Left cardiac atrium (tissue), 4 donors: ENCODE data around the gene NRTN. TPM values are rescaled to one million over a fixed set of nuclear protein-coding genes. Genes with fewer than 3 reads are reported as not detected.
"Not testable (repeated sequence)": the region's sequence is repeated elsewhere in the genome, so short reads cannot be mapped to it uniquely, and the experiment has no call there.

Source experiments
- ATAC-seq, 2 donors: fragments of 200-7000 bp; cut with Tn5 transposase; one replicate each; pipeline ENCODE4 v1.9.1; 2020; ENCODE audit warnings: mild to moderate bottlenecking in 2 of 2, moderate library complexity in 2 of 2
- DNase-seq: peaks from one replicate; pipeline ENCODE4 v3.0.0-alpha.2; 2020
- intact Hi-C, 2 donors: fragments of 100-400 bp; cut with DNase I; formaldehyde crosslinking; loops; one replicate each; pipeline versions ENCODE4 v1.14.1 to v1.15.1; 2022 to 2023
- total RNA-seq, 2 donors: library from RNA; stranded (reverse); fragmentation: NEBNext Ultra II Directional; extraction: Animal tissue kit (Norgen Biotek cat#: 25700); gene quantifications; one replicate each; pipeline ENCODE4 v1.2.1, GENCODE V29; 2021
- donor health status: DM: no; HTN: yes; CAD: no.
- donor health status: DM: no; HTN: yes; CAD: no; lungs with severe emphysema.
- donor health status: DM: yes; HTN: yes; CAD: no.
- donor health status: Dilated cardiomyopathy.

Gene NRTN
- total RNA-seq, 2 donors from 2014 or later: 28.7 to 29.6 TPM

GRCh38 chr19:5851302-5851701, 46.4 kb downstream of the NRTN start, which contains the start of gene FUT3:
Gene FUT3 (minus strand): TSS chr19:5851449.
- intact Hi-C loops: no loop called here
- DNase-seq (no peak), ATAC-seq (no peak)

- DNase-seq, ATAC-seq, intact Hi-C loops: not testable (repeated sequence)
Measured at GRCh38 chr19:5854121-5854520, 49.3 kb downstream of the NRTN start.

DNA sequence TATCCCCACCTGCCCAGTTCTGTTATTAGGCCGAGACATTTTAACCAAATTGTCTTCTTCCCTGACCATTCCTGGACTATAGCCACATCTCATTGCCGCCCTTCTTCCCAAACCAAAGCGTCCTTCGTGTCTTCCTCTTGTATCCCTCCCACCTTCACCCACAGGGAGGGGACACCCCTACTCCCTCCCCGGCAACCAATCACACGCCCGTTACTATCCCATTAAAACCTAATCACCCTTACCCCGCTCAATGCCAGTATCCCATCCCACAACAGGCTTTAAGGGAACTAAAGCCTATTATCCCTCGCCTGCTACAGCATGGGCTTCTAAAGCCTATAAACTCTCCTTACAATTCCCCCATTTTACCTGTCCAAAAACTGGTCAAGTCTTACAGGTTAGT, 50.3 kb downstream of the NRTN start:
- intact Hi-C loops, ATAC-seq, DNase-seq: not testable (repeated sequence)

- ATAC-seq: no peak
- intact Hi-C loops: no loop called here
- no peak for DNase-seq
Measured at GRCh38 chr19:5857203-5858081, 52.6 kb downstream of the NRTN start.

DNA sequence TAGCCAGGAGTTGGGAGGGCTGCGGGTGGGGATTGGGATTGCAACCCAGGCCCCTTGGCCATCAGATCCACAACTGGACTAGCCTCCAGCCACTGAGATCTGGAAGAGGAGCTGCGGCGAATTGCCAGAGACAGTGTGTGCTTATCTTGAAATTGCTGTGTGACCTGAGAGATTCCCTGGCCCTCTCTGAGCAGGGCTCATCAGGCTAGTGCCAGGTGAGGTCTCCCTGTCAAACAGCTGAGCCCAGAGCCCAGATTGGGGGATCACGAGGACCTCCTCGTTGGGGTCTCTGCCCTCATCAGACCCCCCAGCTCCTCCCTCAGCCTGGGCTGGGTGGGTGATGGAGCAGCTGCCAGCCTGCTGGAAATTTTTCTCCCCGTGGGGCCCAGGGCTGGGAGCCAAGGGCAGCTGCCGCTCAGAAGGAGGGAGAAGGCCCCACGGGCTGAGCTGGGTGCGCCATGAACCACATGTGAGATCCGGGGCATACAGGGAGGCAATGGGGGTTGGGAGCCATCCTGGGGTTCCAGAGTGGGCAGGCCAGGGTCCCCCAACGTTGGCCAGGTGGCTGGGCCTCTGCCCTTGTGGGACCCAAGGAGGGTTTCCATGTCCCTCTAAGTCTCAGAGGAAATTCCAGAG, 58.3 kb downstream of the NRTN start:
- DNase-seq: no peak
- intact Hi-C loops: no loop called here

GRCh38 chr19:5864013-5864720, 59.3 kb downstream of the NRTN start:
- no peak for ATAC-seq
- no peak for DNase-seq
- intact Hi-C loops: no loop called here

More for the DNA sequence above, 58.3 kb downstream of the NRTN start:
- ATAC-seq: no peak

DNA sequence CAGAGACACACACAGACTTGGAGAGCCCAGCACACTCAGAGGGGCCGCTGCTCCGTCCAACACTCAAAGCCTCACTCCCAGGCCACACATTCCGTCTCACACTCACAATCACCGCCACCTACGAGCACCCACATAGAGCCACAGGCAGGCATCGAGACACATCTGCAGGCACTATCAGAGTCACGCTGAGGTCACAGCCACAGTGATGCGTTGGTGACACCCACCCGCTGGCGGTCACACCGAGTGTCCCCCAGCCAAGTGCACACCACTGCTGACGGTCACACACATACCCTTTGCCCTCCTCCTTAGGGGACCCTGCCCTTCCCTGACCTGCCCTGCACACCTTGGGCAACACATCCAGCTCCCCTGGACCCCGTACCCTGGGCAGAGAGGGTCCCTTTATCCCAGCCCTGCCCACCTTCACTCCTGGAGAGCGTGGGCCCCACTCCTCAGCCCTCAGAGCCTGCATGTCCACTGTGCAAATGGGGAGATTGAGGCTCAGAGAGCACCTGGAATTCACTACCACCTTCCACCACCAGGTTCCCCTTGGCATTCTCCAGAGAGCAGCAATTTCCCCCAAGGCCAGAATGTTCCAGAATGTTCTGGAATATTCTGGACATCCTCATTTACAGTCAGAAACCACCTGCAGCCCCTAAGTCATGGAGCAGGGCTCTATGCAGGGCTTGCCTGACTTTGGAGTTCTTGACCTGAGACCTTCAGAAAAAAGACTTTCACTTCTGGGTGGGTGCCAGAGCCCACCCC, 60.0 kb downstream of the NRTN start:
- DNase-seq (no peak), ATAC-seq (no peak)
- intact Hi-C loops: no loop called here

- no peak for ATAC-seq
- intact Hi-C loops: no loop called here
- no peak for DNase-seq
Measured at GRCh38 chr19:5865772-5866171, 60.9 kb downstream of the NRTN start.

DNA sequence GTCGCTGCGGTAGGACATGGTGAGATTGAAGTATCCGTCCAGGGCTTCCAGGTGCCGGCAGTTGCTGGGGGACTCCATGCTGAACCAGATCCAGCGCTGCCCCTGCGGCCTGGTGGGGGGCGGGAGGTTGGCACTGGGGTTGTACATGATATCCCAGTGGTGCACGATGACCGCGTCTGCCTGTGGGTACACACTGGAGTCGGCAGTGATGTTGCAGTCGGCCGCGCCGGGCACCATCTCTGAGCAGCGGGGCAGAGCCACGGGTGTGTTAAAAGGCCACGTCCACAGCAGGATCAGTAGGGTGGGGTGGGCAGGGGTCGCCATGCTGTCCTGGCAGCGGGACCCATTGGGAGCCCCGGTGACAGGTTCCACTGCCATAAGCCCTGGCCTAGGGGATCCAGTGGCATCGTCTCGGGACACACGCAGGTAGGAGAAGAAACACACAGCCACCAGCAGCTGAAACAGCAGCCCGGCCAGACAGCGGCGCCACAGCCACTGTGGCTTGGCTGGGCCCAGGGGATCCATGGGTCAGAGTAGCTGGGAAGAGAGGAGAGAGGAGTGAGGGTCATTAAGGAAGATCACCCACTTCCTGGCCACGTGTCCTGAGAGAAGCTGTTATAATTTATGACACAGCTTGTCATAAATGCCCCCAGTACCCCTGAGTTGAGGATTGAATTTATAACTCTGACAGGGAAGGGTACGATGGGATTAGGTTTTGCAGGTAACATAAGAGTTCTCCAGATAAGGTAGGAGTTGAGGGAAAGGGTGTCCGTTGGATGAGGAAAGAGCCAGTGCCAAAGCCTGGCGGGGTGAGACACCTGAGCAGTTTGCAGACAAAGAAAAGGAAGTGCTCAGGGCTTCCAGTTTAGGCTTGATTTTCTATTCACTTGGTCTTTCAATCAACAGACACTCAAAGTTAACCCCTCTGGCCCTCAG, 62.6 kb downstream of the NRTN start:
- intact Hi-C loops: no loop called here
- no peak for ATAC-seq
- DNase-seq: no peak

DNA sequence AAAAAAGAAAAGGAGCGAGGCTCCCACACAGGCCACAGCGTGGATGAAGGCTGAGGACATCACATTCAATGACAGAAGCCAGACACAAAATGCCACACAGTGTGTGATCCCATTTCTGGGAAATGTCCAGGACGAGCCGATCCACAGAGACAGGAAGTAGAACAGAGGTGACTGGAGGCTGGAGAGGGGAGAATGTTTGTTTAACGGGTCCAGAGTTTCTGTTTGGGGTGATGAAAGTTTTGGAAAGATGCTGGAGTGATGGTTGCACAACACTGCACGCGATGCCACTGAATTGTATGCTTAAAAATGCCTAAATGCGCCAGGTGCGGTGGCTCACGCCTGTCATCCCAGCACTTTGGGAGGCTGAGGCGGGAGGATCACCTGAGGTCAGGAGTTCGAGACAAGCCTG, 66.1 kb downstream of the NRTN start:
- intact Hi-C loops: no loop called here
- no peak for DNase-seq
- ATAC-seq: no peak

DNA sequence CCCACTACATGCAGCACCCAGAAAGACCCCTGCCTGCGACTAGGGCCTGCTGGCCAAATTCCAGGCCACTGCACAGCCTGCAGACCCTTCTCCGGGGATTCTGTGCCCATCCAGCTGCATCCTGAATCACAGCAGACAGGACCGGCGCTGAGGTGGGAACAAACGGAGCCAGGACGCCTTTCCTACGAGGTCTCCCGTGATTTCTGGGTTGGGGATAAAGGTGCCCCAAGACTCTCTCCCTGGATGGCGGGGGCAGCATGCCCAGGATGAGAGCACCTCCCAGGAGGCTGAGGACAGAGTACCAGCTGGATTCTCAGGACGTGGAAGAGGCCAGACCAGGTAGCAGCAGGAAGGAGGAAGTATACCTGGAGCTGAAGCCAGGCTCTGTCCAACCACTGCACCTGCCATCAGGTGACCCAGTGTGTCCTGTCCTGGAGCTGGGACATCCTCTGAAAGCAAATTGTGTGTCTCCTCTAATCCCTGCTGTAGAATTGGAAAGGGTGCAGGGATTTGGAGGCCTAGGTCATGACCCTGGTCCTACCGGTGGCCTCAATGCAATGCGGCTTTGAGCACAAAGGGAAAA, 68.8 kb downstream of the NRTN start:
- intact Hi-C loops: no loop called here
- DNase-seq (no peak), ATAC-seq (no peak)

DNA sequence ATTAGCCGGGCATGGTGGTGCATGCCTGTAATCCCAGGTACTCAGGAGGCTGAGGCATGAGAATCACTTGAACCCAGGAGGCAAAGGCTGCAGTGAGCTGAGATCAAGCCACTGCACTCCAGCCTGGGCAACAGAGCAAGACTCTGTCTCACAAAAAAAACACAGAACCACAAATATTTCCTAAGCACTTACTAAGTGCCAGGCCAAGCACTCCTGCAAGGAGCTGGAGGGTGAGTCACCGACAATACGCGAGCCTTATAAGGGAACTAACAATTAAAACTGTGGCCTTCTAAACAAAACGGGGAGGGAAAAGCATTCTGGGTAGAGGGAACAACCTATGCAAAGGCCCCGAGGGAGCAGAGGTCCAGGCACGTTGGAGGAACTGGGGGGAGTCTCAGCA, 69.6 kb downstream of the NRTN start:
- intact Hi-C loops, DNase-seq, ATAC-seq: not testable (repeated sequence)

GRCh38 chr19:5877427-5877826, 72.6 kb downstream of the NRTN start:
- intact Hi-C loops: no loop called here
- no peak for ATAC-seq
- DNase-seq: no peak

GRCh38 chr19:5877882-5878281, 73.0 kb downstream of the NRTN start:
- intact Hi-C loops: no loop called here
- no peak for ATAC-seq

More at GRCh38 chr19:5877882-5878281, 73.0 kb downstream of the NRTN start:
- DNase-seq: no peak
